ENCODE results near the gene SNX30. TPM values are rescaled to one million over a fixed set of nuclear protein-coding genes. Genes with fewer than 3 reads are reported as not detected.

SNX30 gene
- total RNA-seq, 2 experiments from 2014 or later = 13.5 to 19.8 TPM

DNA sequence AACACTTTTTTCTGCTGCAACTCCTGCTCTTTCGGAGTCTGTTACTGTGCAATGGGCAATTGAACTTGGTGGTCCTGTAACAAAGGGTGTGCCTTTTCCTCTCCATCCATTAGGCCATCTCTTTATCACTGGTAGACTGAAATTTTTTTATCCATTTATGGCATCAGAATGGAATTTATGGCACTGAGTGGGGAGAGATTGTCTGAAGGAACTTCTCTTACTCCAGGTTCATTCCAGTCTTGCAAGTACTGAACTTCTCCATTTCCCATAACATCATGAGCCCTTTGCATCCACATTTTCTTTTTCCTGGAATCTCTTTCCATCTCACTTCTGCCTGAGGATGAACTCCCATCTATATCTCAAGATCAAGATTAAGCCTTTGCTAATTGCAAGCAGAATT lies 130.1 kb downstream of the SNX30 start:
- BruUV-seq (replicated peaks) = no TSS peak
- Histone ChIP-seq H2AFZ (ENCODE audit: low read length) (no peak overlapping the region), H3K4me3 (ENCODE audit: low read depth, low read length, poor library complexity, severe bottlenecking) (no peak overlapping the region), H3K9me3 (ENCODE audit: low read length) (no peaks in the 10 kb centered on the region), H3K79me2 (ENCODE audit: insufficient read depth, low read depth, low read length) (no peaks in the 10 kb centered on the region), H3K4me2 (ENCODE audit: low read length) (no peak overlapping the region), H3K36me3 (ENCODE audit: insufficient read depth, low read length) (no peaks in the 10 kb centered on the region), H3K27ac (ENCODE audit: low read depth, low read length, poor library complexity, severe bottlenecking) (no peak overlapping the region), H3K4me1 (ENCODE audit: insufficient read depth, low read length, poor library complexity, severe bottlenecking) (no peaks in the 10 kb centered on the region), H4K20me1 (ENCODE audit: insufficient read depth, low read length) (no peaks in the 10 kb centered on the region), H3K9me2 (ENCODE audit: insufficient read depth, low read length) (no peaks in the 10 kb centered on the region)
- DNase-seq (ENCODE audit: low spot score) = no peak
- no peak for TF ChIP-seq EZH2phosphoT487 (IDR thresholded peaks at IDR 0.05; ENCODE audit: borderline replicate concordance, low read depth, low read length)
- TF ChIP-seq, protein P1, sequence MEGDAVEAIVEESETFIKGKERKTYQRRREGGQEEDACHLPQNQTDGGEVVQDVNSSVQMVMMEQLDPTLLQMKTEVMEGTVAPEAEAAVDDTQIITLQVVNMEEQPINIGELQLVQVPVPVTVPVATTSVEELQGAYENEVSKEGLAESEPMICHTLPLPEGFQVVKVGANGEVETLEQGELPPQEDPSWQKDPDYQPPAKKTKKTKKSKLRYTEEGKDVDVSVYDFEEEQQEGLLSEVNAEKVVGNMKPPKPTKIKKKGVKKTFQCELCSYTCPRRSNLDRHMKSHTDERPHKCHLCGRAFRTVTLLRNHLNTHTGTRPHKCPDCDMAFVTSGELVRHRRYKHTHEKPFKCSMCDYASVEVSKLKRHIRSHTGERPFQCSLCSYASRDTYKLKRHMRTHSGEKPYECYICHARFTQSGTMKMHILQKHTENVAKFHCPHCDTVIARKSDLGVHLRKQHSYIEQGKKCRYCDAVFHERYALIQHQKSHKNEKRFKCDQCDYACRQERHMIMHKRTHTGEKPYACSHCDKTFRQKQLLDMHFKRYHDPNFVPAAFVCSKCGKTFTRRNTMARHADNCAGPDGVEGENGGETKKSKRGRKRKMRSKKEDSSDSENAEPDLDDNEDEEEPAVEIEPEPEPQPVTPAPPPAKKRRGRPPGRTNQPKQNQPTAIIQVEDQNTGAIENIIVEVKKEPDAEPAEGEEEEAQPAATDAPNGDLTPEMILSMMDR (conservative IDR thresholded peaks at IDR 0.05; ENCODE audit: low read length) = no peak
- ChIA-PET POLR2A (no interaction called here), CTCF (ENCODE audit: unreplicated experiment) (no interaction called here)
- intact Hi-C loops (cut with micrococcal nuclease; ENCODE audit: unreplicated experiment) = no loop called here

DNA sequence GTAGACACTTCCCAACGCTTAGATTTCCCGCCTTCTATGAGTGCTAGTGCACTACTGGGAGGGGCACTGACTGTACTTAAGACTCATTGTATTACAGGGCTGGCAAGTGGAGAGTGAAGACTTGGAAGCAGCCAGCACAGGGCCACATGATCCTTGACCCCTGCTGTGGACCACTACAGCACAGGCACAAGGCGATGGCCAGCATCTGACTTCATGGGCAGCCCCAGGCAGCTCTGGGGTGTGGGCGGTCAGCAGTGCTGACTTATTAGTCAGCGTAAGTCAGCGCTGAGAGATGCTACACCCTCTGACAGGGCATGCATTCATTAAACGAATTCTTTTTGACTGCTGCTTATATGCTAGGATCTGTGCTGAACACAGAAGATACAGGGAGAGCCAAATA lies 130.8 kb downstream of the SNX30 start:
- DNase-seq (ENCODE audit: low spot score) = no peak
- intact Hi-C loops (cut with micrococcal nuclease; ENCODE audit: unreplicated experiment) = no loop called here
- H3K4me3 ChIP-seq (ENCODE audit: low read depth, low read length, poor library complexity, severe bottlenecking) = no peak overlapping the region
- no peak overlapping the region for H3K4me2 ChIP-seq (ENCODE audit: low read length)
- no peaks in the 10 kb centered on the region for H3K36me3 ChIP-seq (ENCODE audit: insufficient read depth, low read length)
- TF ChIP-seq, protein P1 (conservative IDR thresholded peaks at IDR 0.05; ENCODE audit: low read length) = no peak
- ChIA-PET POLR2A (no interaction called here), CTCF (ENCODE audit: unreplicated experiment) (no interaction called here)
- no peaks in the 10 kb centered on the region for H4K20me1 ChIP-seq (ENCODE audit: insufficient read depth, low read length)
- no peaks in the 10 kb centered on the region for H3K4me1 ChIP-seq (ENCODE audit: insufficient read depth, low read length, poor library complexity, severe bottlenecking)
- BruUV-seq (replicated peaks) = no TSS peak
- no peaks in the 10 kb centered on the region for H3K9me2 ChIP-seq (ENCODE audit: insufficient read depth, low read length)
- H3K27ac ChIP-seq (ENCODE audit: low read depth, low read length, poor library complexity, severe bottlenecking) = no peak overlapping the region
- no peaks in the 10 kb centered on the region for H3K9me3 ChIP-seq (ENCODE audit: low read length)
- H2AFZ ChIP-seq (ENCODE audit: low read length) = no peak overlapping the region
- H3K79me2 ChIP-seq (ENCODE audit: insufficient read depth, low read depth, low read length) = no peaks in the 10 kb centered on the region

DNA sequence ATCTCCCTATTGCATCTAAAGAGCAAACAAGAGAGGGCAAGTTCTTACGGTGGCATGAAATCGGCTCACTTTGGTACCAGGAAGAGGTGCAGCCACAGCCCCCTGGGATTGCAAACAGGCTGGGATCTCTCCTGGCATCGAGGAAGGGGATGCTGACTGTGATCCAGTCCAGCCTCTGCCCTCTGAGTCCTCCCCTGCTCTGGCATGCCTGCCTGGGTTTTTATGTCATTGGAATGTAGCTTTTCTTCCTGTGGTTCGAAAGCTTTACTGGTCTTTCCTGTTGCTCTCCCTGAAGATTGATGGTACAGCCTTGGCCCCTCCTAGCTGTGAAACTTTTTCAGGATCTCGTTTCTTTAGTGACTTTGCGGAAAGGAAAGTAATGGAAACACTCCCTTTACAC lies 133.5 kb downstream of the SNX30 start:
- ChIA-PET POLR2A (interaction anchor here (0.6 to 1.1 kb wide), 4 partner anchors 14 to 672 kb away, joined by 3 read pairs; no protein-coding TSS in a partner anchor), CTCF (ENCODE audit: unreplicated experiment) (no interaction called here)
- DNase-seq (ENCODE audit: low spot score) = no peak
- intact Hi-C loops (cut with micrococcal nuclease; ENCODE audit: unreplicated experiment) = no loop called here
- Histone ChIP-seq H3K4me1 (ENCODE audit: insufficient read depth, low read length, poor library complexity, severe bottlenecking) (no peaks in the 10 kb centered on the region), H2AFZ (ENCODE audit: low read length) (no peak overlapping the region), H3K9me3 (ENCODE audit: low read length) (no peaks in the 10 kb centered on the region), H3K4me2 (ENCODE audit: low read length) (no peak overlapping the region), H4K20me1 (ENCODE audit: insufficient read depth, low read length) (no peaks in the 10 kb centered on the region), H3K27ac (ENCODE audit: low read depth, low read length, poor library complexity, severe bottlenecking) (no peak overlapping the region), H3K36me3 (ENCODE audit: insufficient read depth, low read length) (no peaks in the 10 kb centered on the region), H3K79me2 (ENCODE audit: insufficient read depth, low read depth, low read length) (no peaks in the 10 kb centered on the region), H3K9me2 (ENCODE audit: insufficient read depth, low read length) (no peaks in the 10 kb centered on the region), H3K4me3 (ENCODE audit: low read depth, low read length, poor library complexity, severe bottlenecking) (no peak overlapping the region)
- BruUV-seq (replicated peaks) = no TSS peak
- TF ChIP-seq EZH2phosphoT487 (IDR thresholded peaks at IDR 0.05; ENCODE audit: borderline replicate concordance, low read depth, low read length) = no peak
- TF ChIP-seq, protein P1 (conservative IDR thresholded peaks at IDR 0.05; ENCODE audit: low read length) = no peak
